IPS DF 4.7 (cell line): ENCODE results near the gene PTPN13.

Source experiments
- DNase-seq: peaks from one replicate; pipeline ENCODE4 v3.0.0-alpha.2; 2013; ENCODE audit warnings: low spot score; ENCODE audit errors: extremely low read depth

PTPN13 gene, protein sequence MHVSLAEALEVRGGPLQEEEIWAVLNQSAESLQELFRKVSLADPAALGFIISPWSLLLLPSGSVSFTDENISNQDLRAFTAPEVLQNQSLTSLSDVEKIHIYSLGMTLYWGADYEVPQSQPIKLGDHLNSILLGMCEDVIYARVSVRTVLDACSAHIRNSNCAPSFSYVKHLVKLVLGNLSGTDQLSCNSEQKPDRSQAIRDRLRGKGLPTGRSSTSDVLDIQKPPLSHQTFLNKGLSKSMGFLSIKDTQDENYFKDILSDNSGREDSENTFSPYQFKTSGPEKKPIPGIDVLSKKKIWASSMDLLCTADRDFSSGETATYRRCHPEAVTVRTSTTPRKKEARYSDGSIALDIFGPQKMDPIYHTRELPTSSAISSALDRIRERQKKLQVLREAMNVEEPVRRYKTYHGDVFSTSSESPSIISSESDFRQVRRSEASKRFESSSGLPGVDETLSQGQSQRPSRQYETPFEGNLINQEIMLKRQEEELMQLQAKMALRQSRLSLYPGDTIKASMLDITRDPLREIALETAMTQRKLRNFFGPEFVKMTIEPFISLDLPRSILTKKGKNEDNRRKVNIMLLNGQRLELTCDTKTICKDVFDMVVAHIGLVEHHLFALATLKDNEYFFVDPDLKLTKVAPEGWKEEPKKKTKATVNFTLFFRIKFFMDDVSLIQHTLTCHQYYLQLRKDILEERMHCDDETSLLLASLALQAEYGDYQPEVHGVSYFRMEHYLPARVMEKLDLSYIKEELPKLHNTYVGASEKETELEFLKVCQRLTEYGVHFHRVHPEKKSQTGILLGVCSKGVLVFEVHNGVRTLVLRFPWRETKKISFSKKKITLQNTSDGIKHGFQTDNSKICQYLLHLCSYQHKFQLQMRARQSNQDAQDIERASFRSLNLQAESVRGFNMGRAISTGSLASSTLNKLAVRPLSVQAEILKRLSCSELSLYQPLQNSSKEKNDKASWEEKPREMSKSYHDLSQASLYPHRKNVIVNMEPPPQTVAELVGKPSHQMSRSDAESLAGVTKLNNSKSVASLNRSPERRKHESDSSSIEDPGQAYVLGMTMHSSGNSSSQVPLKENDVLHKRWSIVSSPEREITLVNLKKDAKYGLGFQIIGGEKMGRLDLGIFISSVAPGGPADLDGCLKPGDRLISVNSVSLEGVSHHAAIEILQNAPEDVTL (N-terminal part only)

DNA sequence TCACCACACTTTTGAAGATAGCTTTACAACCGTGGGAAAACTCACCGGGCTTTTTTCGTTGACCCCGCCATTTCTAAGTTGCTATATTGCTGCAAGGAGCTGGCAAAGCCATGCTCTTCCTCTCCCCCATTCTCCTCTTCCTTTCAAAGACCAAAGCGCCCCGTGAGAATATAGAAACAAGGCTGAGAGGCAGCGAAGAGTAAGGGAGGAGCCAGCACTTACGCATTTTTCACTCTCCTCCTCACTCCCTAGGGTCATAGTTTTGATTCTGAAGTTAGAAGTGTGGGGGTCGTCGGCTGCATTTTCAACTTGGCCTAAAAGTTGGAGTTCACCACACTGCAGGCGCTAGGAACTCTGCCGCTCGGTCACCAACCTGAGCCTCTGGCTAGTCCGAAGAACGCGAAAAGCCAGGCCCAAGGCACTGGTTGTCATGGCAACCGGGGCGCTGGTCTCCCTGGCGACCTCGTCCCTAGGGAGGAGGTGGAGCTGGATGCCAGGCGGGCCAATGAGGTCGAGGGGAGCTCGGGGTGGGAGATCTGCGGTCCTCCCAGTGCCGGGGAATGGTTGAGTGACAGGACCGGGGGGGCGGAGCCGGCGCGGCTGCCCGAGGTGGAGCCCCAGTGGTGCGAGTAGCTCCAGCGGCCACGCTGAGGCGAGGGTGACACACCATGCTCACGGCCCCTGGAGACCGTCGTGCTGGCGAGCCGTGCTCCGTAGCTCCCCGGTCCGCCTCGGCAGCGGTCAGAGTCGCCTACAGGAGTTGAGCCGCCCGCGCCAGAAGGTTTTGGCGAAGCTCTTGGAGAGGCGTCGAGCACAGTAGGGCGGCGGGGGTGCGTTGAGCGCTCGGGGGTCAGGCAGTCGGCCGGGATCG, at the start of gene PTPN13:
TSS of gene PTPN13 (plus strand) at position 628 of the 871 bp plus-strand sequence. CDS start 40,942 bp downstream, outside the sequence.
- peak; percentile 98 for DNase-seq

DNA sequence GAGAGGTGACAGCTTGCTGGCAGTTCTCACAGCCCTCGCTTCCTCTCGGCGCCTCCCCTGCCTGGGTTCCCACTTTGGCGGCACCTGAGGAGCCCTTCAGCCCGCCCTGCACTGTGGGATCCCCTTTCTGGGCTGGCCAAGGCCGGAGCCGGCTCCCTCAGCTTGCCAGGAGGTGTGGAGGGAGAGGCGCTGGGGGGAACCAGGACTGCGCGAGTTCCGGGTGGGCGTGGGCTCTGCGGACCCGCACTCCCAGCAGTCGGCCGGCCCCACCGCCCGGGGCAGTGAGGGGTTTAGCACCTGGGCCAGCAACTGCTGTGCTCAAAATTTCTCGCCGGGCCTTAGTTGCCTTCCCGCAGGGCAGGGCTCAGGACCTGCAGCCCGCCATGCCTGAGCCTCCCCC, 47.0 kb upstream of the PTPN13 start:
- no peak for DNase-seq

DNA sequence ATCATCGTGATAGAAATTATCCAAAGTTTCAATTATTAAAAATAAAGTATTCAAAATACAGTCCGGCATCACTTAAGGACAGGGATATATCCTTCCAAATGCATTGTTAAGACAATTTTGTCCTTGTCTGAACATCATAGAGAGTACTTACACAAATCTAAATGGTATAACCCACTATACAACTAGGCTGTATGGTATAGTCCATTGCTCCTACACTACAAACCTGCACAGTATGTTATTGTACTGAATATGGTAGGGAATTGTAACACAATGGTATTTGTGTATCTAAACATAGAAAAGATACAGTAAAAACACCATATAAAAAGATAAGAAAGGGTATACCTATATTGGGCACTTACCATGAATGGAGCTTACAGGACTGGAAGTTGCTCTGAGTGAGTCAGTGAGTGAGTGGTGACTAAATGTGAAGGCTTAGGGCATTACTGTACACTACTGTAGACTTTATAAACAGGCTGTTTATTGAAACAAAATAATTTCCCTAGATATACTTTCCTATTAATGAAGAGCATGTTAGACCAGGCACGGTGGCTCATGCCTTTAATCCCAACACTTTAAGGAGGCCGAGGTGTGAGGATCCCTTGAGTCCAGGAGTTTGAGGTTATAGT, 44.8 kb upstream of the PTPN13 start:
- DNase-seq = no peak

DNA sequence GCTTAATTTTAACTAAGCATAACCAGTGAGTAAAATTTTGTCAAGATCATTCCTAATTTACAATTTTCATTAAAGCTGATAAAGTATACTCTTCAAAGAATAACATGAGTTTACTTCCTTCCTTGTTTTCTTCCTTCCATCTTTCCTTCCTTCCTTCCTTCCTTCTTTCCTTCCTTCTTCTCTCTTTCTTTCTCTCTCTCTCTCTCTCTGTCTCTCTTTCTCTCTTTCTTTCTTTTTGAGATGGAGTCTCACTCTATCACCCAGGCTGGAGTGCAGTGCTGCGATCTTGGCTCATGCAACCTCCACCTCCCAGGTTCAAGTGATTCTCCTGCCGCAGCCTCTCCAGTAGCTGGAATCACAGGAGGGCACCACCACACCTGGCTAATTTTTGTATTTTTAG, 42.7 kb upstream of the PTPN13 start:
- no peak for DNase-seq

DNA sequence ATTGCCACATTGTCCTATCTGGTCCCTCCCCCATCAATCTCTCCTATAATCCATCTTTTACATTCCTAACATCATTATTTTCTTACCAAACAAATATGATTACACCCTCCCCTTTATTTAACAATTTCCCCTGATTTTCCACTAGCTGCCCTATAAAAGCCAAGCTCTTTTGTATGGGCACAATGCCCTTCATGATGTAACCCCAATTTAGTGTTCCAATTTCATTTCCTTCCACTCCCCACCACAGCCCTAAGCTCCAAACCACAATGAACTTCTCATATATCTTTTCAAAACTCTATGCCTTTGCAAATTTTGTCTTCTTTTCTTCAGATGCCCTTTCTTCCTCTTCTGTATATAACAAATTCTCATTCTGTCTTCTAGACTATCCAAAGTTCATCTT, 39.5 kb upstream of the PTPN13 start:
- no peak for DNase-seq

DNA sequence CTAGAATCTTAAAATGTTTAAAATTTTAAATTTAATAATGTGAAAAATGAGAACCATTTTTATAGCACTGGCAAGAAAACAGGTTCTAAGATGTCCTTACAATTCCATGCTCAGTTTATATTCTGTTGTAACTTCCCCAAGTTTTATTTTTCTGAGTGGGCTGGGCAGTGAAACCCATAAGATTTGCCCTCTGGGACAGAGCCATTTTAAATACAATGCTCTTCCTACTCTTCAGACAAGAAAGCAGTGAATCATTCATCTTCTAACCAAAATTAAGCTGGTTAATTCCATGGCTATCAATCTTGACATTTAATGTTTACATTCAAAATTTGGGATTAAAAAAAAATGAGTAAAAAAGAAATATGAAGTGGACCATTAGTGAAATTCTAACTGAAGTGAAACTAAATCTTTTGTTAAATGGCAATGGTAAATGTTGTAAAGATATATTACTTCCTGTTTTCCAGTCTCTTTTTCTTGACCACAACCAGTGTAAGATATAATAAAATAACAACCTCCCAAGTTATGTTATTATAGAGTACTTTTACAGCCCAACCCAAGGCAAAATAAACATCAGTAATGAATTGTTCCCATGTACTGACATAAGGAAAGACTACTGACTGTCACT, 37.2 kb upstream of the PTPN13 start:
- DNase-seq = no peak

DNA sequence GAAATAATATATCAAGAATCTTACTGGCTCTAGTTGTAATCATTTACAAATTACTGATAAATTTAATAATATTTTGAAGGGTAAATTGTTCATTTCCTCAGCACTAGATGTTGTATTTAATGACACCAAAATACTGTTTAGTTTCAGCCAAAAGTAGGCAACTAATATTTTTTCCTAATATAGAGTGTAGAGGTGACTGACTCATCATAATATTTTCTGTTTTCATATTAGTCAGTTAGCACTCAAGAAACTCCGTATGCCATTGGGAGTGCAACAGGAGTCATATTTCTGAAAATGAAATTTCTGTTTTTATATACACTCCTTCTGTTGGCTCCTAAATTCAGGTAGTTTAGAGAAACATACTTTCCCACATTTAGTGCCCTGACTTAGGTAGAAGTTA, 36.6 kb upstream of the PTPN13 start:
- DNase-seq = no peak

DNA sequence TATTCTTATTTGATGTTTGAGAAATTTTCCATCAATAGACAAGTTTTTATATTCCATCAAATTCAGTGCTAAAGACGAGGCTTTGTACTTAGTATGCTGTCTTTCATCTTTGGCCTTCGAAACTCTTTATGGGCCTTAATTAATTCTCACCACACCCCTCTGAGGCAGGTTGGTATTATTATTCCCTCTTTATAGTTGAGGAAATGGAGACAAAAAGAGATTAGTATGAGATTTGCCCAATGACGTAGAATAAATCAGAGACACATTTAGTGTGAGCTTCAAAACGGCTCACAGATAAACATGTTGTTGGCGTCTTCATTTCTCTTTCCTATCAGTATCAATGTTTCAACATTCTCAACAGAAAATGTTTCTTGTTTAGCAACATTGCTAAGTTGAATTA, 35.9 kb upstream of the PTPN13 start:
- no peak for DNase-seq

DNA sequence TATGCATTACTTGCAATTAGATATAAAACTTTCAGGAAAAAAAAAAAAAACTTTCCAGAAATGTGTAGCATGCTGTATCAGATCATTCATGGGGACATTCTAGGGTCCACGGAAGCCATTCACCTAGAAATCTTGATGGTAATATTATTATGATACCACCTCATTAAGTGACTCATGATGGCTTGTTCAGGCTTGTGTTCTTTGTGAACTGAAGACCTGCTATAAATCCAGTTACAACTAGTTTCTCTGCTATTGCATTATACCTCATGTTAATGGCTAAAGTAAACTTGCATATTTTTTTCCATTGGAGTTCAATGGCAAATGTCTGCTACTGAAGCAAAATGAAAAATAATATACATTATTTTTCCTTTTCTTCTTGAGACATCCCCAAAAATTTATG, 35.3 kb upstream of the PTPN13 start:
- DNase-seq = no peak

DNA sequence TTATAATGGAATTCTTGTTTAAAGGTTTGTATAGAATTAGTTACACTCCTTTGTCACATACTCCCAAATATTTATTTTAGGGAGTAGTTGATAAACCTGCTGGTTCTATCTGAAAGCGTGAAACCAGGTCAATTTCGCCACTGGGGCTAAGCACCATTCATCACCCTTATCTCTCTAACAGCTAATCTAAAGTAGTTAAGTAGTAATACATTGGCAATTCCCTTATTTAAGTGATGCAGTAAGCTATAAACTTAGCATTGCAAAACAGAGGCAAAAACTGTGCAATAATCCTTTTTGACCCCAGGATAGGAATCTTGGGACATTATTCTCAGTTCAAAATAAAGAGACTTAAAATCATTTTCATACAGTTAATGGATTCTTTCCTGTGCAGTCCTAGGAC, 33.7 kb upstream of the PTPN13 start:
- no peak for DNase-seq

DNA sequence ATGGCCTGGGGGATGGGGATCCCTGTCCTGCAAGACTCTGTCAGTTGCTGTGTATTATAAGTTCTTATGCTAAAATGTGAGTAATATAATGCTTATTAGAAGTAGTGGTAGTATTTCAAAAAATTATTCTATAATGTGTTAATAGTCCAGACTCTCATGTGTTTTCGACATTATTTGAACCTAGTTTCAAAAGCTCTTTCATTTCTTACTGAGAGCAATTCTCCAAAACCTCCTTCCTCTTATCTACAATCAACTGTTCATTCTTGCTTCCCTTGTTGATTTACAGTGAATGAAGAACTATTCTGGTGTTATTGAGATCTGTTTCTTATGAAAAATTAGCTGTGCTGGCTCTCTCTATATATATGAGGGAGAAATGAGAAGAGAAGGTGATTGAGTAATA, 32.9 kb upstream of the PTPN13 start:
- no peak for DNase-seq

DNA sequence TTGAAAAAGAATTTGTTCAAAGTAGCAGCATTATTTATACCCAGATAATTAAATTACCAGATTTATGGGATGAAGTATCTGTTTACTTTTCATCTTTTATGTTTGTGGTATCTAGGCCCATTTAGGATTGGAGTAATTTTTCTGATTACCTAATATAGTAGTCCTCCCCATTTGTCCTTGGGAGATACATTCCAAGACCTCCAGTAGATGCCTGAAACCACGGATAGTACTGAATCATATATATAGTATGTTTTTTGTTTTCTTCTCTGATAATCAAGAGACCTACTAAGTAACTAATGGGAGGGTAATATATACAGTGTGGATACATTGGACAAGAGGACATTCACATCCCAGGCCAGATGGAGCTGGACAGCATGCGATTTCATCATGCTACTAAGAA, 30.7 kb upstream of the PTPN13 start:
- DNase-seq = no peak

DNA sequence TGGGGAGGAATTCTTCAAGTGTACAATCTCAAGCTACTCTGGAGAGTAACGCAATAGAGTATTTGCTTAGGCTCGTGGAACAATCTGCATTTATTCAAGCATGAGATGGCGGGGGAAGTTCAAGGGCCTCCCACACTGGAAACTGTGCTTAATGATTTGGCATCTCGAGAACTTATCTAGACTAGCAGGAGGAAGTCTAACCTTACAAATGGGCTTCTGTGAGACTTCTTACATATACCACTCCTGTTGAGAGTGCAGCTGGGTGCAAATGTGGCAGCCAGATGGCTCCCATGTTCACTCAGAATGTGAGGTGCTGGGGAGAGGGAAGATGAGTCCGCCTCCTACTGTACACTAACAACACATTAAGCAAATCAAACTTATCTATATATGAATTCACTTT, 29.3 kb upstream of the PTPN13 start:
- no peak for DNase-seq

DNA sequence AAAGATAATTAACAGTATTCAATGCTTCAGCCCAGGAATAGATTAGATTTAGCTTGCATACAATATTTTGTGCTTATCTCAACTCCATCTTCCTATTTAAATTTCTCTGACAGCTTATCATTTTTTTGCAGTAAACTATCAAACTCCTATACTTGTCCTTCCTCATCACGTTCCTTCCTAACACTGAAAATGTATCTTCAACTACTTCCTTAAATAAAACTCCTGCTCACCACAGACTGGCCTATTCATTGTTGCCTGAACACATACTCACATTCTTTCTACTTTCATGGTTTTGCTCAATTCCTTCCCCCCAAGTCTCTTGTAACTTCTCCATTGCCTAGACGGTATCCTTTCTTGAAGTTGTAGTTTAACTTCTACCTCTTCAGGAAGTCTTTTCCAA, 28.5 kb upstream of the PTPN13 start:
- no peak for DNase-seq

DNA sequence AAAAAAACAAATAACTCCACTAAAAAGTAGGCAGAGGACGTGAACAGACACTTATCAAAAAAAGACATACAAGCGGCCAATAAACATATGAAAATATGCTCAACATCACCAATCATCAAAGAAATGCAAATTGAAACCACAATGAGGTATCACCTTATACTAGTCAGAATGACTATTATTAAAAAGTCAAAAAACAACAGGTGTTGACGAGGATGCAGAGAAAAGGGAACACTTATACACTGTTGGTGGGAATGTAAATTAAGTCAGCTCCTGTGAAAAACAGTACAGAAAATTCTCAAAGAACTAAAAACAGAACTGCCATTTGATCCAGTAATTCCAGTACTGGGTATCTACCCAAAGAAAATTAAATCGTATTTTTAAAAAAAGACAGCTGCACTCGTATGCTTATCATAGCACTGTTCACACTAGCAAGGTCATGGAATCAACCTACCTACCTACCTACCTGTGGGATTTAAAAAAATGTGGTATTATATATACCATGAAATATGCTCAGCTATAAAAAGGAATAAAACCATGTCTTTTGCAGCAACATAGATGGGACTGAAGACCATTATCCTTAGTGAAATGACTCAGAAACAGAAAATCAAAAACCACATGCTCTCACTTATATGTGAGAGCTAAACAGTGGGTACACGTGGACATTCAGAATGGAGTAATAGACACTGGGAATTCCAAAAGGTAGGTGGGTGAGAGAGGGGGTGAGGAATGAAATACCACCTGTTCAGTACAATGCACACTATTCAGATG, 24.8 kb upstream of the PTPN13 start:
- DNase-seq = no peak

DNA sequence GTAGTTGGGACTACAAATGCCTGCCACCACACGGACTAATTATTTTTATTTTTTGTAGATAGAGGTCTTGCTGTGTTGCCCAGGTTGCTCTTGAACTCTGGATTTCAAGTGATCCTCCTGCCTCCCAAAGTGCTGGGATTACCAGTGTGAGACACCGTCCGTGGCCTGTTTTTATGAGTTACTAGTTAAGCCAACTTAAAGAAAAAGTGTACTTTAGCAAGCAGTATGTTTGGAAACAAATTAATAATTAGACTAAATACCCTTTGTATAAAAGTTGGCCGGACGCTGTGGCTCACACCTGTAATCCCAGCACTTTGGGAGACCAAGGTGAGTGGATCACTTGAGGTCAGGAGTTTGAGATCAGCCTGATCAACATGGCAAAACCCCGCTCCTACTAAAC, 14.2 kb upstream of the PTPN13 start:
- DNase-seq = no peak

DNA sequence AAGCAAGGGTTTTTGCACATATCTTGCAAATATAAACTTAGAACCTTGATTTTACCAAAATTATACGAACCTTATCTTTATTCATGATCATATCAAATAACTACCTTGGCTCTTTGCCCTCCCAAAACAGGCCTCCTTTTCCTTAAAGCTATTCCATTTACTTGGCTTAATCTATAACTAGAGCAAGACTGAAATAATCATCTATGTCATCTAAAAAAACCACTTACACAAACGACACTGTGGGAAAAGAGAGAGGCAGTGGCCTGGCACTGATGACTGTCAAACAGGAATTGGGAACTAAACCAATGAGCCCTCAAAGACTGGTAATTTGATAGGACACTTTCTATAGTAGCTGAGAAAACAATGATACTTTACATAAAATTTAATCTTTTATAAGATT, 11.7 kb upstream of the PTPN13 start:
- no peak for DNase-seq

DNA sequence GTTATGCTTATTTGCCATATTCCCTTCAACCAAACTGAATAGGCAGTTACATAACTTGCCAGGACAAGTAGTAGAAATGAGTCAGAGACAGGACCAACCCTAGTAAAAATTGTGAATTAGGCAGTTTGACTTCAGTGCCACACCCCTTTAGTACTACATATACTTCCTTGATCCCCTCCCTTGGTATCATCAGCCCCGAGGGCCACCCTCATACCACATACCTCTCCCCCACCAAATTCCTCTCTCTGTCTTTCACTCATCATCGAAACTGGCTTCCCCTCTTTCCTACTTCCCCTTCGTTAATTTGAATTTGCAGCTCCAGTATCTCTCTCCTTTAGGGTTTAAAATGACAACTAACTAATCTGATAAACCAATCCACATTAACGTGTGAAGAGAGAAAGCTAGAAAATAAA, 7.9 kb upstream of the PTPN13 start:
- no peak for DNase-seq

DNA sequence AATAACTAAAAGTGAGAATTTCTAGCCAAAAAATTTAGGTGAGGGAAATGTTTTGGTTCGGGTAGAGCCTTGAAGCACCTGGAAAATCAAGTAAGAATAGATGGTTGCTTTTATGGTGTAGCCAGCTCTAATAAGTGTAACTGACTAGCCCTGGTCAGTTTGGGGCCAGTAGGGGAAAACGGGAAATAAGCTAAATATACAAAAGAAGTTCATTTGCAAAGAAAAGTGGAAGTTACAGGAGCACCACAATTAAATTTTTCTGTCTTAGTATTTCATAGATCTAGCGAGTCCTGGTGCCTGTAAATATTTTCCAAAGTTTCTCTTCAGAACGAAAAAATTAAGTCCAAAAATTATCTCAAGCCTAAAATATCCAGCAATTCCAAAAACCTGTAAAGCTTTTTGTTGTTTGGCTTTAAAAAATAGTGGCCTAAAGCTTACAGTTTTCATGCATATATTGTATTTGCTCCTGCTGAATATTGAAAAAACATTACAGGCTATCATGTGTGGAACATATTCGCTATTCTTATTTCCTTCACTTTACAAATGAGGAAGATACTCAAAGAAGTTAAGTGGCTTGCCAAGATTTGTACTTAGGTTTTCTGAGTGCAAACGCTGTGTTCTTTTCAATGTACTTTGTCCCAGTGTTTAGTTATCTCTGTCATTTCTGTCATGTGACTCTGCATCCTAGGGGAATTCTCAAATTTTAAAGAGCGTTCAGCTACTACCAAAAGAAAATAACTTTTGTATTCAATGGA, 7.3 kb upstream of the PTPN13 start:
- no peak for DNase-seq
